SIG-M5 treated with dmso at 0.1 percent for 504 hours (cell line): ENCODE measurements around the gene MYO5B.
A peak's percentile ranks its signal among the peaks of the same experiment; 100 is the strongest.

Experiments
- DNase-seq: peaks from one replicate; lab custom pipeline; 2025; ENCODE audit not compliant: unreplicated experiment; lab: John Stamatoyannopoulos, UW

MYO5B gene

GRCh38 chr18:49931179-49931578, 263.8 kb downstream of the MYO5B start:
- DNase-seq, result no peak

GRCh38 chr18:49926106-49926745, 268.7 kb downstream of the MYO5B start:
- no peak for DNase-seq

- DNase-seq, result no peak
Measured at GRCh38 chr18:49924293-49924983, 270.5 kb downstream of the MYO5B start.

- no peak for DNase-seq
Measured at GRCh38 chr18:49922228-49922627, 272.7 kb downstream of the MYO5B start.

- no peak for DNase-seq
Measured at GRCh38 chr18:49921318-49921985, 273.5 kb downstream of the MYO5B start.

- no peak for DNase-seq
Measured at GRCh38 chr18:49920731-49921130, 274.2 kb downstream of the MYO5B start.

GRCh38 chr18:49917742-49918141, 277.2 kb downstream of the MYO5B start:
- no peak for DNase-seq

GRCh38 chr18:49915352-49915751, 279.6 kb downstream of the MYO5B start:
- DNase-seq, result no peak

GRCh38 chr18:49913221-49913620, 281.7 kb downstream of the MYO5B start:
- no peak for DNase-seq

- no peak for DNase-seq
Measured at GRCh38 chr18:49911427-49911826, 283.5 kb downstream of the MYO5B start.

- no peak for DNase-seq
Measured at GRCh38 chr18:49910986-49911385, 284.0 kb downstream of the MYO5B start.

- DNase-seq, result no peak
Measured at GRCh38 chr18:49910019-49910418, 284.9 kb downstream of the MYO5B start.

- no peak for DNase-seq
Measured at GRCh38 chr18:49907346-49907929, 287.5 kb downstream of the MYO5B start.

- no peak for DNase-seq
Measured at GRCh38 chr18:49905771-49906170, 289.2 kb downstream of the MYO5B start.

GRCh38 chr18:49904871-49905555, 289.9 kb downstream of the MYO5B start:
- no peak for DNase-seq

GRCh38 chr18:49901862-49902340, 293.0 kb downstream of the MYO5B start:
- no peak for DNase-seq

GRCh38 chr18:49899657-49900330, 295.2 kb downstream of the MYO5B start:
- no peak for DNase-seq

- DNase-seq, result peak; percentile 66
Measured at GRCh38 chr18:49898421-49898820, 296.5 kb downstream of the MYO5B start.

GRCh38 chr18:49894517-49895226, 300.3 kb downstream of the MYO5B start:
- no peak for DNase-seq

- no peak for DNase-seq
Measured at GRCh38 chr18:49893036-49893435, 301.9 kb downstream of the MYO5B start.
